ENCODE data around the gene SPTLC3.

SPTLC3 gene

GRCh38 chr20:12982098-12982497 lies 26.7 kb upstream of the SPTLC3 start:
- no peaks in the 10 kb centered on the region for H4K20me1 ChIP-seq (ENCODE audit: insufficient read depth, low read length)
- H3K27me3 ChIP-seq (ENCODE audit: low read depth, low read length) = 0 out of 2 replicates have a peak, but pooled peaks cover 5% of the 10 kb centered on the region
- no peak overlapping the region for H3K27ac ChIP-seq (ENCODE audit: low read length)
- no peaks in the 10 kb centered on the region for H3K9me3 ChIP-seq (ENCODE audit: insufficient read depth, low read length)
- H3K4me2 ChIP-seq (ENCODE audit: low read length) = no peak overlapping the region
- H3K4me3 ChIP-seq (ENCODE audit: low read length) = no peak overlapping the region
- no peaks in the 10 kb centered on the region for H3K36me3 ChIP-seq (replicated peaks; ENCODE audit: low read depth, low read length)
- H3K4me1 ChIP-seq (ENCODE audit: low read length) = no peaks in the 10 kb centered on the region
- no peak overlapping the region for H2AFZ ChIP-seq (ENCODE audit: low read depth, low read length)
- no peaks in the 10 kb centered on the region for H3K79me2 ChIP-seq (ENCODE audit: low read length)
- no peak overlapping the region for H3K9ac ChIP-seq (ENCODE audit: low read length)
- TF ChIP-seq EZH2phosphoT487 (IDR thresholded peaks at IDR 0.05; ENCODE audit: low read depth) (no peak), CTCF (IDR thresholded peaks at IDR 0.05; ENCODE audit: low read depth, low read length) (no peak)

- no peak overlapping the region for H2AFZ ChIP-seq (ENCODE audit: low read depth, low read length)
- peaks cover 15% of the 10 kb centered on the region; the same call in 1 of the 2 replicates for H3K27me3 ChIP-seq (ENCODE audit: low read depth, low read length)
- no peaks in the 10 kb centered on the region for H3K4me1 ChIP-seq (ENCODE audit: low read length)
- H3K4me3 ChIP-seq (ENCODE audit: low read length) = no peak overlapping the region
- no peak overlapping the region for H3K4me2 ChIP-seq (ENCODE audit: low read length)
- no peak overlapping the region for H3K27ac ChIP-seq (ENCODE audit: low read length)
- H3K9me3 ChIP-seq (ENCODE audit: insufficient read depth, low read length) = no peaks in the 10 kb centered on the region
- H3K79me2 ChIP-seq (ENCODE audit: low read length) = no peaks in the 10 kb centered on the region
- no peak for TF ChIP-seq EZH2phosphoT487 (IDR thresholded peaks at IDR 0.05; ENCODE audit: low read depth)
- no peak for TF ChIP-seq CTCF (IDR thresholded peaks at IDR 0.05; ENCODE audit: low read depth, low read length)
- H3K9ac ChIP-seq (ENCODE audit: low read length) = no peak overlapping the region
- H3K36me3 ChIP-seq (replicated peaks; ENCODE audit: low read depth, low read length) = no peaks in the 10 kb centered on the region
- no peaks in the 10 kb centered on the region for H4K20me1 ChIP-seq (ENCODE audit: insufficient read depth, low read length)
Observed at GRCh38 chr20:12984069-12984765, 24.6 kb upstream of the SPTLC3 start.

GRCh38 chr20:12984863-12985262 lies 23.9 kb upstream of the SPTLC3 start:
- Histone ChIP-seq H3K27me3 (ENCODE audit: low read depth, low read length) (peaks cover 18% of the 10 kb centered on the region; the same call in 1 of the 2 replicates), H3K36me3 (replicated peaks; ENCODE audit: low read depth, low read length) (no peaks in the 10 kb centered on the region), H3K4me1 (ENCODE audit: low read length) (no peaks in the 10 kb centered on the region), H3K9me3 (ENCODE audit: insufficient read depth, low read length) (no peaks in the 10 kb centered on the region), H3K79me2 (ENCODE audit: low read length) (no peaks in the 10 kb centered on the region), H2AFZ (ENCODE audit: low read depth, low read length) (no peak overlapping the region), H3K9ac (ENCODE audit: low read length) (no peak overlapping the region), H3K27ac (ENCODE audit: low read length) (no peak overlapping the region), H3K4me3 (ENCODE audit: low read length) (no peak overlapping the region), H3K4me2 (ENCODE audit: low read length) (no peak overlapping the region), H4K20me1 (ENCODE audit: insufficient read depth, low read length) (no peaks in the 10 kb centered on the region)
- TF ChIP-seq EZH2phosphoT487 (IDR thresholded peaks at IDR 0.05; ENCODE audit: low read depth) = no peak
- no peak for TF ChIP-seq CTCF (IDR thresholded peaks at IDR 0.05; ENCODE audit: low read depth, low read length)

GRCh38 chr20:12987261-12987660 lies 21.5 kb upstream of the SPTLC3 start:
- Histone ChIP-seq H2AFZ (ENCODE audit: low read depth, low read length) (no peak overlapping the region), H3K27me3 (ENCODE audit: low read depth, low read length) (peaks cover 25% of the 10 kb centered on the region; the same call in 1 of the 2 replicates), H3K4me1 (ENCODE audit: low read length) (no peaks in the 10 kb centered on the region), H3K79me2 (ENCODE audit: low read length) (no peaks in the 10 kb centered on the region), H3K27ac (ENCODE audit: low read length) (no peak overlapping the region), H3K9me3 (ENCODE audit: insufficient read depth, low read length) (no peaks in the 10 kb centered on the region), H3K9ac (ENCODE audit: low read length) (no peak overlapping the region), H4K20me1 (ENCODE audit: insufficient read depth, low read length) (no peaks in the 10 kb centered on the region), H3K4me3 (ENCODE audit: low read length) (no peak overlapping the region), H3K36me3 (replicated peaks; ENCODE audit: low read depth, low read length) (no peaks in the 10 kb centered on the region), H3K4me2 (ENCODE audit: low read length) (no peak overlapping the region)
- TF ChIP-seq CTCF (IDR thresholded peaks at IDR 0.05; ENCODE audit: low read depth, low read length) = no peak
- TF ChIP-seq EZH2phosphoT487 (IDR thresholded peaks at IDR 0.05; ENCODE audit: low read depth) = no peak

All from OCI-LY3 (cell line).